ENCODE measurements around the gene ZNF397.

ZNF397 gene

DNA sequence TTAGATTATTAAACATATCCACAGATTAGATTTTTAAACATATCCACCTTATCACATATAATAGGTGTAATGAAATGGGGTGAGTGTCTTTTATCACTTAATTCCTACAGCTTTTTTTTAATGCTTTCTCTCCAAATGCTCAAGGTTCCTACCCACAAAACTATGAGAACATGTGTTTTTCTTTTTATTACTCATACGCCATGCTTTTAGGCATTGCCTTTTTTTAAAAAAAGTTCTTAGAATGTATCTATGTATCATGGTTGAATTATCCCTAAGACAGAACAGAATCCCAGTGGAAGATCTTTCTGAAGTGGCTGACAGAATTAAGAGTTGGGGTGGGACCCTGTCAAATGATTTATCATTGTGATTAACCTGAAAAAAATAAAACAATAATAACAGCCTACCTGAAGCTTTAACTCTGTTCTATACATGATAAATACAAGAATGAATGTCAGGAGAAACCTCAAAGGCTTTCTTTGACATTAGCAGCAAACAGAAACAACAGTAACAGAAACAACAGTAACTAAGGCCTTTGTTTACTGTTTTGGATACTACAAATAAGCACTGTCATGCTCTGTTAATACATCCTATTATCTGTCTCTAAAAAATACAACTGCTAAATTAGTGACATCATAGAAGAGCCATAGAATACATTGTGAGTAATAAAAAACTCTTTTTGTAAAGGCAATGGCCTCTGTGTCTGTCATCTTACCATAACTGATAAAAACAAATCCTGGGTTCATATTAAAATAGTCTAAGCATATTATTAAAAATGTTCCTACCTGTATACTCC lies 4.1 kb upstream of the ZNF397 start:
- TF ChIP-seq CTCF (conservative IDR thresholded peaks at IDR 0.05; ENCODE audit: low read depth, low read length) = no peak
- no peak for DNase-seq (ENCODE audit: low read depth)
- H3K4me3 ChIP-seq (ENCODE audit: low read length) = no peak overlapping the region

- H3K4me3 ChIP-seq (ENCODE audit: low read length) = no peak overlapping the region
- no peak for TF ChIP-seq CTCF (conservative IDR thresholded peaks at IDR 0.05; ENCODE audit: low read depth, low read length)
- DNase-seq (ENCODE audit: low read depth) = no peak
Observed at GRCh38 chr18:35239314-35239713, 1.5 kb upstream of the ZNF397 start.

- H3K4me3 ChIP-seq (ENCODE audit: low read length) = peak overlapping the region; percentile 77
- no peak for TF ChIP-seq CTCF (conservative IDR thresholded peaks at IDR 0.05; ENCODE audit: low read depth, low read length)
- DNase-seq (ENCODE audit: low read depth) = no peak
Observed at GRCh38 chr18:35241448-35241804, 592 bp downstream of the ZNF397 start.

GRCh38 chr18:35242426-35242825 lies 1.6 kb downstream of the ZNF397 start:
- no peak for TF ChIP-seq CTCF (conservative IDR thresholded peaks at IDR 0.05; ENCODE audit: low read depth, low read length)
- no peak overlapping the region for H3K4me3 ChIP-seq (ENCODE audit: low read length)
- no peak for DNase-seq (ENCODE audit: low read depth)

DNA sequence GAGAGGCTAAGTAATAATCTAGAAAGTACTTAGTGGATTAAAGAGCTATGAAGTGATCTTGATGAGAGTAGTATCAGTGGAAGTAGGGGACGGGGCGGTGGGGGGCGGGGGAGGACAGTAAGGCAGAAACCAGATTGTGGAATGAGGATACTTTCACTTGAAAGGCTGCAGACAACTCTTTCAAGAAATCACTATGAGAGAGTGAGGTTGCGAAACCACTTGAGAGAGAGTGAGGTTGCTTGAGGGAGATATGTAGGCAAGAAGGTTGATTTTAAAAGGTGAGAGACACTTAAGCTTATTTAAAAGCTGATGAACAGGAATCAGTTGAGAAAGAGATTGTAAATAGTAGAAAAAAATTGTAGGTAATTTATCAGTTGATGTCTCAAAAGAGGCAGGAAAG lies 3.8 kb downstream of the ZNF397 start:
- DNase-seq (ENCODE audit: low read depth) = no peak
- TF ChIP-seq CTCF (conservative IDR thresholded peaks at IDR 0.05; ENCODE audit: low read depth, low read length) = no peak

DNA sequence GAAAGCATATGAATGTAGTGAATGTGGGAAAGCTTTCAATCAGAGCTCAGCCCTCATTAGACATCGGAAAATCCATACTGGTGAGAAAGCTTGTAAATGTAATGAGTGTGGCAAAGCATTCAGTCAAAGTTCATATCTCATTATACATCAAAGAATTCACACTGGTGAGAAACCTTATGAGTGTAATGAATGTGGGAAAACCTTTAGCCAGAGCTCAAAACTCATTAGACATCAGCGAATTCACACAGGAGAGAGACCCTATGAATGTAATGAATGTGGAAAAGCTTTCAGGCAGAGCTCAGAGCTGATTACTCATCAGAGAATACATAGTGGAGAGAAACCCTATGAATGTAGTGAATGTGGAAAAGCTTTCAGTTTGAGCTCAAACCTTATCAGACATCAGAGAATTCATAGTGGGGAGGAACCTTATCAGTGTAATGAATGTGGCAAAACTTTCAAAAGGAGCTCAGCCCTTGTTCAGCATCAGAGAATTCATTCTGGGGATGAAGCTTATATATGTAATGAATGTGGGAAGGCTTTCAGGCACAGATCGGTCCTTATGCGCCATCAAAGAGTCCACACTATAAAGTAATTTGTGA lies 5.0 kb downstream of the ZNF397 start:
- no peak for TF ChIP-seq CTCF (conservative IDR thresholded peaks at IDR 0.05; ENCODE audit: low read depth, low read length)
- H3K4me3 ChIP-seq (ENCODE audit: low read length) = no peak overlapping the region
- DNase-seq (ENCODE audit: low read depth) = no peak

More for the DNA sequence above, 3.8 kb downstream of the ZNF397 start:
- H3K4me3 ChIP-seq (ENCODE audit: low read length) = no peak overlapping the region

- no peak for DNase-seq (ENCODE audit: low read depth)
- no peak overlapping the region for H3K4me3 ChIP-seq (ENCODE audit: low read length)
Observed at GRCh38 chr18:35246831-35247230, 6.0 kb downstream of the ZNF397 start.

More at GRCh38 chr18:35246831-35247230, 6.0 kb downstream of the ZNF397 start:
- no peak for TF ChIP-seq CTCF (conservative IDR thresholded peaks at IDR 0.05; ENCODE audit: low read depth, low read length)
